GM19455 (cell line): ENCODE measurements around the gene RAPGEF2.

Source experiments
- ATAC-seq: cut with Tn5 transposase; IDR thresholded peaks from one replicate; pipeline ENCODE4 v1.9.1; 2021; ENCODE audit not compliant: unreplicated experiment

RAPGEF2 gene

GRCh38 chr4:159129814-159130550 lies 27.1 kb downstream of the RAPGEF2 start:
- ATAC-seq: no peak

- no peak for ATAC-seq
Measured at GRCh38 chr4:159131564-159131963, 28.7 kb downstream of the RAPGEF2 start.

DNA sequence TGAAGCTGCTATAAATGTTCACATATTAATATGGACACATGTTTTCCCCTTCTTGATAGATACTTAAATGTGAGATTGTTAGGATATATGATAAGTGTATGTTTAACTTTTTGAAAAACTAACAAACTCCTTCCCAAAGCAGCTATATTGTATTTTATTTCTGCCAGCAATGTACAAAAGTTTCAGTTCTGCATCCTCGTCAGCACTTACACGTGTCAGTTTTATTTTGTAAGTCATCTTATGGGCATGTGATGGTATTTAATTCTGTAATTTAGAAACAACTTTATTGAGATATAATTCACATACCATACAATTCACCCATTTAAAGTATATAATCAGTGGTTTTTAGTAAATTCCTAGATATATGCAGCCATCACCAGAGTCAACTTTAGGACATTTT lies 31.6 kb downstream of the RAPGEF2 start:
- ATAC-seq: no peak

DNA sequence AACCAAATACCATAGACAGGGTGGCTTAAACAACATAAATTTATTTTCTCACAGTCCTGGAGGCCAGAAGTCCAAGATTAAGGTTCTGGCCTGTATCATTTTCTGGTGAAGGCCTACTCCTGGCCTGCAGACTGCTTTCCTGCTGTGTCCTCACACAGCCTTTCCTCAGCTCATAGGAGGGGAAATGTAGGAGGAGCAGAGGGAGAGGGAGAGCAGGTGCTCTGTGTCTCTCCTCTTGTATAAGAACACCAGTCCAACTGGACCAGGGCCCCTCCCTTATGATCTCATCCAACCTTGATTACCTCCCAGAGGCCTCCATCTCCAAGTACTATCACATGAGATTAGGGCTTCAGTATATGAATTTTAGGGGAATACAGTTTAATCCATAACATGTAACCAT lies 34.3 kb downstream of the RAPGEF2 start:
- ATAC-seq: no peak

DNA sequence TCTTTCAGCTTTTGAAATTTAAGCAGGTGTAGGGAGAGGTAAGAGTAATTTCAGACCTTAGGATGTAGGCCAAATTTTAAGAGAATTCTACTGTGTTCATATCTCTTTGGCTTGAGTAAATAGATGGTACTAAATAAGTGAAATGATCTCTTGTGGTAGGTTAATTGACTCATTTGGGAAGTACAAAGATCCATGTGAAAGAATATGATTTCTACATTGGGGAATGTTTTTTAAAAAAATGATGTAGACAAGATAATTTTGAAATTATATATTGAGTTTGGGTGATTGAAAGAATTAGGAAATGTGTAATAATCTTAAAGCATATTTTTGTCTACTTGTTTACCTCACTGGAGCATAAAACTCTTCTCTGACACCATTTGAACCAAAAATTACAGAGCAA lies 35.6 kb downstream of the RAPGEF2 start:
- no peak for ATAC-seq

DNA sequence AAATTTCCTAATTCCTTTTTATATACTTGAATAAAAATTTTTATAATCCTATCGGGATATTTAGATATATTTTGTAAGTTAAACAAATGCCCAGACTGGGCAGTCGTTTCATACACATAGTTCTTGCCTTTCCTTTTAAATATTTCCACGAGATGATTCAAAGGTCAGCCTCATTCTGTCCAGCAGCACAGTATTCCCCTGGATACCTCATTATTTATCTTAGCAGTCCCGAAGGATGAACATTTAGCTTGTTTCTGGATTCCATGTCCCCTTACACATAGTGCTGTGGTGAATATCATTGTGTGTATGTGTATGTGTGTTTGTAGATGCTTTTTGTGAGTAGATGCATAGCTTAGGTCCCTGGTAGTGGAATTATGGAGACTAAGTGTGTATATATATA lies 38.3 kb downstream of the RAPGEF2 start:
- ATAC-seq: no peak

- no peak for ATAC-seq
Measured at GRCh38 chr4:159142241-159142640, 39.4 kb downstream of the RAPGEF2 start.

- no peak for ATAC-seq
Measured at GRCh38 chr4:159142681-159143384, 40.0 kb downstream of the RAPGEF2 start.

DNA sequence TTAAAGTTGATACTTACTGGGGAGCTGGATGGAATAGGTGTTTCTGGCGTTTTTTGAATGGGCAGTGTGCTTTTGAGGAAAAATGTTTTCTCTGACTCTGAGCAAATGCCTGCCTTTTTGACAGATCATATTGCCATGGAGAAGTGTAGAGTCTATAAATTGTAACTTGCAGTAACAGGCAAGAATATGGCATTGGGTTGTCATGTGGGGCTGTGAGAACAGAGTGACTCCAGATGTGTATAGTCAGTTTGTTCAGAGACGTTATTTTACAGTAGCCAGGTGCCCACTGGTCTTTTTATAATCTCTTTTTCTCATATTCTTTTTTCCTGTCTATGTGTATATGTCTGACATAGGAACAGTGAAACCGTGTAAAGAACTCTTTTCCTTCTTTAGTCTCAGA lies 40.8 kb downstream of the RAPGEF2 start:
- ATAC-seq: no peak

GRCh38 chr4:159144112-159144694 lies 41.3 kb downstream of the RAPGEF2 start:
- no peak for ATAC-seq

DNA sequence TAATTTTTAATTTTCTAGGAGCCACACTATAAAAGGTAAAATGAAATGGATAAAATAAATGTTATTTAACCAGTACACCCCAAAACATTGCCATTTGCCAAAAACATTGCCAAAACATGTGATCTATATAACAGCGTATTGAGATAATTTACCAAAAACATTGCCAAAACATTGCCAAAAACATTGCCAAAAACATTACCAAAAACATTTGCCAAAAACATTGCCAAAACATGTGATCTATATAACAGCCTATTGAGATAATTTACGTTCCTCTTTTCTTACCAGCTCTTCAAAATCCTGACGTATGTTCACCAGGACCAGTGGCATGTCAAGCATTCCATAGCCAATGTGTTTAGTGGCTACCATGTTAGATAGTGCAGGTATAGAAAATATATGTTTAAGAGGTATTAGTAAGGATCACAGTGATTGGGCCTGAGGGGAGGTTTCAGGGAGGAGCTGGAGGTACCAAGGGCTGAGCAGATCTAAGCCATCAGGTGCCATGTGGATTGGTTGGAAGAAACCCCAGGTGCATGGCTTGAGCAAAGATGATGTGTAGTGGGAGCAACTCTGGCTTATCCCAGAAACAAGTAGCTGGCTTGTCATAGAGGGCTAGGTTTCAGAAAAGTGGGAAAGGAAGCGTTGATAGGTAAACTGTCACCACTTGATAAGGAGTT lies 42.6 kb downstream of the RAPGEF2 start:
- ATAC-seq: no peak

GRCh38 chr4:159145992-159146330 lies 43.1 kb downstream of the RAPGEF2 start:
- no peak for ATAC-seq

DNA sequence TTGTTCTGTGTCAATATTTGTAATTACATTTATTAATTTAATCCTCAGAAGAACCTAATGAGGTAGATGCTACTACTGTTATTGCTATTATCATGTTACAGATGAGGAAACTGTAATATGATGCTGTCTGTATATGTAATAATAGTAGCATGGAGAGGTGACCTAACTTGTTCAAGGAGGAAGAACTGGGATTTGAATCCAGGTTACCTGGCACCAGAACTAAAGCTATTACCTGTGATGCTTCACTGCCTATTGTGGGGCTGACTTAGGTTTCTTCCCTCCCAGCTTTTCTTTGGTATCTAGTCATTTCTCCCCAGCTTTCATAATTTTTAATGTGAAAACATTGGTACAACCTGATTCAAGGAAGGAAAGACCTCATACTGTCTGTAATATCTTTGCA lies 43.6 kb downstream of the RAPGEF2 start:
- ATAC-seq: no peak

DNA sequence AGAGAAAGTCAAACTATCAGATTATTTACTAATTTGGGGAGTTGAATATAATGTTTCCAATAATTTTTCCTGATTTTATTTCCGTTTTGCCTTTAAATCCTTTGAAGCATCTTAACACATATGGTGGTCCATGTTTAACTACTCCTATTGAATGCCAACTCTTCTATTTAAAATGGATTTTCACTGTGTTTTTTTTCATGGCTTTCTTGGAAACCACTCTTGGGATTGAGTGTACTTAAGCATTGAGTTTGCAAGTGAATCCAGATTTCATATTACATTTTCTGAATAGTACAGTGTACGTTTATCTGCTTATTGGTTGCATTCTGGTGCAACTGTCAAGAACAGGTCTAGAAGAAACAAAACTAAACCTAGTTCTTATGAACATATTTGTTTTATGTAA lies 45.6 kb downstream of the RAPGEF2 start:
- no peak for ATAC-seq

DNA sequence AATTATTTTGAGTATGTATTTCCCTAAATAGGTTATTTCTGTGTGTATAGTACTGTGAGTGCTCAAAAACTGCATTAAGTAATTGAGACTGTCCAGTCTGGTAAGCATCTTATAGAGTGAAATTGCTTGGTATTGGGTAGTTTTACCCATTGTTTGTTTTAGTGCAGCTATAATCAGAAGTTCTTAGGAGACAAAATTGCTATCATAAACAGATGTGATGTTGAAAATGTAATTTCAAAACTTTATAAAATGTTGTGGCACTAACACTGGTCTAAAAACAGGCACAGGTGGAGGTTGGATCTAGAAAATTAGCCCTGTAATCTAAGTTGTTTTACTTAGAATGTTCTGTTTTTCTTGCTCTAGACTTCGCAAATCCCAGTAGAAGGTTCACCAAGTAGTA lies 46.8 kb downstream of the RAPGEF2 start:
- no peak for ATAC-seq

GRCh38 chr4:159150396-159150795 lies 47.5 kb downstream of the RAPGEF2 start:
- no peak for ATAC-seq

DNA sequence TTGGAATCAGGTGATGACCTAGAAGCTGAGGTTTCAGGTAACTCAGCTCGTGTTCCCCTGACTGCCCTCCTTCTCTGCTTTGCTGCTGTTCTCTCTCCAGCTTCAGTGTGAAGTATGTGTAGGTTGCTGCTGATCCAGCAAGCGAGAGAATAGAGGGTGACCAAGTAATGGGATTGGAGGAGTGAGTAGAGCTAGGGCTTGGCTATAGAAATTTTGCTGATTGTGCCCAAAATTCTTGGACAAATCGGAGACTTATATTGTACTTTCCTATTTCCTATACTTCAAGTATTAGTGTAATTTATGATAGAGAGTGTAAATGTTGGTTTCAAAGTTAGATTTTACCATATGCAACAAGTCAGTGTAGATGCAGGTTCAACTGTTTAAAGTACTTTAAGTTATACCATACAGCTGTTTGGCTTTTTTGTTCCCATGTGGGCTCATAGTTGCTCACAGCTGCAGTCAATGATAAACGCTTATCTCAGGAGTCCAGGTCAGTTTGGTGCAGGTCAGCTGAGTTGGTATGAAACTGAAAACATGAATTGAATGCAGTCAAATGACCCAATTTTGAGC lies 48.0 kb downstream of the RAPGEF2 start:
- no peak for ATAC-seq

- ATAC-seq: no peak
Measured at GRCh38 chr4:159151689-159152088, 48.8 kb downstream of the RAPGEF2 start.

- ATAC-seq: no peak
Measured at GRCh38 chr4:159152181-159152580, 49.3 kb downstream of the RAPGEF2 start.

GRCh38 chr4:159153669-159154068 lies 50.8 kb downstream of the RAPGEF2 start:
- no peak for ATAC-seq

GRCh38 chr4:159155119-159155518 lies 52.2 kb downstream of the RAPGEF2 start:
- ATAC-seq: no peak
